Choroid plexus epithelial cell (primary cell): Measurements from ENCODE around the gene GUSB.

Source experiments
- DNase-seq: peaks from one replicate; pipeline ENCODE4 v3.0.0-alpha.2; 2010; ENCODE audit warnings: low read depth
- H3K4me3 ChIP-seq: 2 replicates; pipeline ENCODE4 v1.5.1; 2011; ENCODE audit warnings: low read depth, mild to moderate bottlenecking, control low read depth, low read length, moderate library complexity
- CTCF ChIP-seq: conservative IDR thresholded peaks from 2 replicates; pipeline ENCODE4 v1.5.1; 2011; ENCODE audit warnings: low read depth, mild to moderate bottlenecking, control low read depth, inconsistent platforms, low read length, moderate library complexity

GUSB gene

GRCh38 chr7:65938336-65938895, 43.6 kb downstream of the GUSB start:
- DNase-seq: peak; percentile 55
- no peak overlapping the region for H3K4me3 ChIP-seq
- TF ChIP-seq CTCF: no peak

GRCh38 chr7:65937296-65937695, 44.7 kb downstream of the GUSB start:
- DNase-seq: no peak
- no peak for TF ChIP-seq CTCF
- H3K4me3 ChIP-seq: no peak overlapping the region

- DNase-seq: no peak
- TF ChIP-seq CTCF: no peak
These were observed 50.3 kb downstream of the GUSB start for GRCh38 chr7:65931685-65932084.

GRCh38 chr7:65927489-65928448, 54.2 kb downstream of the GUSB start:
- DNase-seq: peak; percentile 13
- no peak overlapping the region for H3K4me3 ChIP-seq
- no peak for TF ChIP-seq CTCF

More at GRCh38 chr7:65931685-65932084, 50.3 kb downstream of the GUSB start:
- no peak overlapping the region for H3K4me3 ChIP-seq

- no peak for TF ChIP-seq CTCF
- DNase-seq: no peak
- H3K4me3 ChIP-seq: no peak overlapping the region
These were observed 55.4 kb downstream of the GUSB start for GRCh38 chr7:65926588-65926987.

GRCh38 chr7:65925040-65925439, 57.0 kb downstream of the GUSB start:
- no peak for TF ChIP-seq CTCF
- no peak overlapping the region for H3K4me3 ChIP-seq
- no peak for DNase-seq
